Tibial artery (tissue), 4 donors: ENCODE results near the gene AHR.

ENCODE experiments used
- DNase-seq, 2 donors: peaks; one replicate each; pipeline ENCODE4 v3.0.0-alpha.2; 2019
- H3K27ac ChIP-seq, 2 donors: fragments of 200-600 bp; sonication (generic) in 1 of 2; 1 replicate in 1 of 2; 2 replicates in 1 of 2; pipeline ENCODE4 v1.5.1; 2018 to 2019; ENCODE audit warnings: mild to moderate bottlenecking in 1 of 2
- H3K27me3 ChIP-seq, 2 donors: fragments of 200-600 bp; sonication (generic) in 1 of 2; one replicate each; pipeline versions ENCODE4 v1.5.1 to v1.6.0; 2016 to 2019
- H3K36me3 ChIP-seq, 3 donors: fragments of 200-600 bp; sonication (generic) in 2 of 3; one replicate each; pipeline ENCODE4 v1.5.1; 2016 to 2019; ENCODE audit warnings: mild to moderate bottlenecking in 2 of 3
- H3K4me1 ChIP-seq, 4 donors: fragments of 200-600 bp; sonication (generic) in 2 of 4; 1 replicate in 3 of 4; 2 replicates in 1 of 4; pipeline ENCODE4 v1.5.1; 2016 to 2019
- H3K4me3 ChIP-seq, 2 donors: fragments of 200-600 bp; sonication (generic) in 1 of 2; 1 replicate in 1 of 2; 2 replicates in 1 of 2; pipeline ENCODE4 v1.5.1; 2018 to 2019; ENCODE audit warnings: mild to moderate bottlenecking in 2 of 2
- H3K9me3 ChIP-seq, 3 donors: fragments of 200-600 bp; sonication (generic) in 1 of 3; one replicate each; pipeline ENCODE4 v1.5.1; 2016 to 2019
- CTCF ChIP-seq, 2 experiments: fragments of 200-600 bp in 1 of 2; fragments of 450-650 bp in 1 of 2; IDR thresholded peaks; one replicate each; pipeline ENCODE4 v1.5.1; 2017 to 2019; ENCODE audit warnings: antibody characterized with exemption in 2 of 2, mild to moderate bottlenecking in 1 of 2, moderate library complexity in 1 of 2
- intact Hi-C: fragments of 100-400 bp; cut with DNase I; formaldehyde crosslinking; loops from one replicate; pipeline ENCODE4 v1.15.0; 2023; ENCODE audit warnings: low total_unique reads

Gene AHR

DNA sequence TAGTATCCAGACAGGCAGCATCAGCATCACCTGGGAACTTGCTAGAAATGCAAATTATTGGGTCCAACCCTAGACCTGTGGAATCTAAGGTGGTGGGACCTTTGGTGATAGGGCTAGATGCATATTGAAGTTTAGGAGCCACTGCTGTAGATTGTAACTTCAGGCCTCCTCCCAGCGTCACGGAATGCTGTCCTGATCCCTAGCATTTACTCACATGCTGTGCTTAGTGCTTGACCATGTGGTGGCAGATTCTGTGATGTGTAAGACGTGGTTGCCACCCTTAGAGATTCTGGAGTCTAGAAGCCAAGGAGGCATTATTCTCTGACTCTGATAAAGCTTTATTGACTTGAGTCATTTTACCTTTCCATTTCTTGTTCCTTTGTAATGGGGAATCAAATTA lies 13.5 kb downstream of the AHR start:
- intact Hi-C loops = no loop called here
- Histone ChIP-seq H3K36me3 (peaks cover 4 to 22% (median 11%) of the 10 kb centered on the region in 3 donors), H3K27ac (no peak overlapping the region), H3K4me3 (no peak overlapping the region), H3K9me3 (no peaks in the 10 kb centered on the region), H3K4me1 (peaks cover 0 to 40% (median 22%) of the 10 kb centered on the region in 4 donors), H3K27me3 (no peaks in the 10 kb centered on the region)
- DNase-seq = no peak
- TF ChIP-seq CTCF (IDR thresholded peaks at IDR 0.05) = no peak

DNA sequence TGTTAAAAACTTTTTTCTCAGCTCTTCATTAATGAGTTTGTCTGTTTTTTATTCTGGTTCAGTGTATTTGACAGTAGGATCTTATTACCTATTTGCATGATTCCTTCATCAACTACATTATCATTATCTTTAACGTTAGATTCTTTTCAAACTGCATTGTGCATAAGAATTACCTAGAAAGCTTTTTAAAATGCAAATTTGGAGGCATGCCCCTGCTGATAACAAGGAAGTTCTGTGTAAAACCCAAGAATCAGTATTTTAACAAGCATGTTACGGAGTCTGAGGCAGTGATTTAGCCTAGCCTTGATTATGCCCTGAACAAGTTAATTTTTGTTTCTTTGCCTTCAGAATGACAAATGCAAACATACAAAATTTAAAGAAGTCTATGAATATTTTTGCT lies 14.2 kb downstream of the AHR start:
- intact Hi-C loops = no loop called here
- DNase-seq = no peak
- H3K4me1 ChIP-seq = peaks cover 0 to 35% (median 16%) of the 10 kb centered on the region in 4 donors

DNA sequence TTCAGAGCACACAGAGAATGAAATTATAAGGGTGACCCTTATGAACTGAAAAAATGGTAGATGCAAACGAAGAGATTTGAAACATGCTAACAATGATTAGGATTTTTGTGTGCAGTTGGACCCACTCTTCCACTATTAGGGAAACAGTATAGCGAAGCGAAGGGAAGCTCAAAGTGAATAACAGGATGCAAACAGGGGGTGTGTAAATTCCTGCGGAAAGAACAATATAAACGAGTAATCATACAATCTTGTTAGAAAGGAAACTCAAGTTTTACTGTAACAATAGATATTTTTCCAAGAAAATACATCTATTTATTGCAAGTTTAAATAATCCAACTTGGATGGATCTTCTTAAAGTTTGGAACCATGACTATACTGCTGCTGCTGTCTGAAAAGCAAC lies 14.7 kb downstream of the AHR start:
- no peak for DNase-seq
- no peaks in the 10 kb centered on the region for H3K27me3 ChIP-seq
- H3K36me3 ChIP-seq = peaks cover 4 to 22% (median 11%) of the 10 kb centered on the region in 3 donors
- intact Hi-C loops = no loop called here
- H3K27ac ChIP-seq = no peak overlapping the region
- no peak overlapping the region for H3K4me3 ChIP-seq
- H3K9me3 ChIP-seq = no peaks in the 10 kb centered on the region
- peaks cover 0 to 35% (median 13%) of the 10 kb centered on the region in 4 donors for H3K4me1 ChIP-seq
- no peak for TF ChIP-seq CTCF (IDR thresholded peaks at IDR 0.05)

More for the DNA sequence above, 14.2 kb downstream of the AHR start:
- H3K9me3 ChIP-seq = no peaks in the 10 kb centered on the region
- no peaks in the 10 kb centered on the region for H3K27me3 ChIP-seq
- H3K36me3 ChIP-seq = peaks cover 4 to 22% (median 11%) of the 10 kb centered on the region in 3 donors
- H3K27ac ChIP-seq = no peak overlapping the region
- TF ChIP-seq CTCF (IDR thresholded peaks at IDR 0.05) = no peak
- no peak overlapping the region for H3K4me3 ChIP-seq

GRCh38 chr7:17315974-17316373 lies 17.5 kb downstream of the AHR start:
- H3K4me1 ChIP-seq = peaks cover 0 to 43% (median 15%) of the 10 kb centered on the region in 4 donors
- intact Hi-C loops = no loop called here
- no peak for DNase-seq
- H3K36me3 ChIP-seq = peaks cover 0 to 10% (median 3%) of the 10 kb centered on the region in 3 donors
- no peak for TF ChIP-seq CTCF (IDR thresholded peaks at IDR 0.05)
- H3K4me3 ChIP-seq = no peak overlapping the region
- no peaks in the 10 kb centered on the region for H3K27me3 ChIP-seq
- no peaks in the 10 kb centered on the region for H3K9me3 ChIP-seq
- no peak overlapping the region for H3K27ac ChIP-seq

- H3K27me3 ChIP-seq = no peaks in the 10 kb centered on the region
- no peak overlapping the region for H3K27ac ChIP-seq
- H3K9me3 ChIP-seq = no peaks in the 10 kb centered on the region
- DNase-seq = no peak
- H3K4me3 ChIP-seq = no peak overlapping the region
- H3K36me3 ChIP-seq = no peaks in the 10 kb centered on the region
- H3K4me1 ChIP-seq = peaks cover 0 to 59% (median 15%) of the 10 kb centered on the region in 4 donors
- intact Hi-C loops = no loop called here
- TF ChIP-seq CTCF (IDR thresholded peaks at IDR 0.05) = no peak
Measured at GRCh38 chr7:17318146-17318545, 19.7 kb downstream of the AHR start.
